AG10803 (cell line): ENCODE measurements around the gene BCAS3.
A peak's percentile ranks its signal among the peaks of the same experiment; 100 is the strongest.

Experiments used
- DNase-seq: peaks from one replicate; pipeline ENCODE4 v3.0.0; 2010; ENCODE audit warnings: low read depth
- H3K4me3 ChIP-seq: 2 replicates; pipeline ENCODE4 v1.5.1; 2011; ENCODE audit warnings: mild to moderate bottlenecking, low read length, control low read depth
- CTCF ChIP-seq: conservative IDR thresholded peaks from 2 replicates; pipeline ENCODE4 v1.5.1; 2011; ENCODE audit warnings: mild to moderate bottlenecking, low read length, control low read depth, inconsistent platforms

BCAS3 gene

DNA sequence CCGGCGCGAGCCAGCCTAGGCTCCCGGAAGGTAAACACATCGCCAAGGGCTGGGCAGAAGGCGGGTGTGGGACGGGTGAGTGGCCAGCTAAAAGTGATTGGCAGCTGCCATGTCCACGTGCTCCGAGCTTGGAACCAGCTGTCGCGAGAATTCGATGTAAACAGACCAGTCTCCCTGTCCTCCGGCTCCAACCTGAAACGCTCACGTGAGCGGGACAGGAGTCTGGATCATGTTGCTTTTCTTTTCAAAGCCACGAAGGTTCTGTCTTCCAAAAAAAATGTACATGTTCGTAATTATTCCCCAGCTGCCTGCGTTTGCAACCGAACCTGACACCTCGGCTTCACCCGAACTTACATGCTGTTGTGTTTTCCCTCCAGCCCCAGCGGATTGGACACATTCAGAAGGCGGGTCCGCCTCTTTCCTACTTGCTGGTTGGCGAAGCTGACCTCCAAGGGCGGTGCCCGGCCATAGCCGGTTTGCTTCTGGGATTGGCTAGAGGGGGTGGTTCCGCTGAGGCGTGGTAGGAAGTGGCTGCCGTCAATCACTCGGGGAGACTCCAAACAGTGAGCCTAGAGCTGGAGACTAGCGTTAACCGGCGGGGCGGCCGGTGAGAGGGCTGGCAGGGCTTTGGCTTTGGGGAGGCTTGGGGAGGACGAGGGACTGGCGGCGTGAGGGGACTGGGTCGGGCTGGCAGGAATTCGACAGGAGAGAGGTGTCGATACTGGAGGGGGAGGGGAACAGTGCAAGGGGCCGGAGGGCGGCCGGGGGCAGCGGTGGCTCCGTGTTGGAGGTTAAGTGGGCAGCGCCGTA, at the start of gene BCAS3:
Gene BCAS3, plus strand, starts transcription at position 544 of the 810 bp plus-strand sequence.
- TF ChIP-seq CTCF, result no peak
- peak within 1 kb of the TSS; percentile 88 for H3K4me3 ChIP-seq
- peak; percentile 99 for DNase-seq

DNA sequence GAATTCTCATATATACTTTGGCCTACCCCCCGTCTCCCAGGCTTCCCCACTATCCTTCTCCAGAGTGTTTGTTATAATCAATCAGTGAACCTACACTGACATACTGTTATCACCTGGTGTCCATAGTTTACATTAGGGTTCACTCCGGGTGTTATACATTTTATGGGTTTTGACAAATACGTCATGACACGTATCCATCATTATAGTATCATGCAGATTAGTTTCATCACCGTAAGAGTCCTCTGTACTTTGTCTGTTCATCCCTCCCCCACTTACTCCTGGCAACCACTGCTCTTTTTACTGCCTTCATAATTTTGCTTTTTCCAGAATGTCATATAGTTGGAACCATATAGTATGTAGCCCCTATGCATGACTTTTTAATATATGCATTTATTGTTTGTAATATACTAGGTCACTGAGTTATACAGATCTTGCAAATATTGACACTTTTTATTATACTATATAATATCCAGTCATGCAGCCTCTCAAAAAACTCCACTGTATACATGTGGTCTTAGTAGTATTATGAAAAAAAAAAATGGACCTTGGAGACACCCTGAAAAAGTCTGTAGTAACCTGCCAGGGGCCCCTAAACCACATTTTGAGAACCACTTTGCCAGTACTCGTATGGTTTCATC, 49.3 kb upstream of the BCAS3 start:
- no peak overlapping the region for H3K4me3 ChIP-seq
- no peak for TF ChIP-seq CTCF
- no peak for DNase-seq

DNA sequence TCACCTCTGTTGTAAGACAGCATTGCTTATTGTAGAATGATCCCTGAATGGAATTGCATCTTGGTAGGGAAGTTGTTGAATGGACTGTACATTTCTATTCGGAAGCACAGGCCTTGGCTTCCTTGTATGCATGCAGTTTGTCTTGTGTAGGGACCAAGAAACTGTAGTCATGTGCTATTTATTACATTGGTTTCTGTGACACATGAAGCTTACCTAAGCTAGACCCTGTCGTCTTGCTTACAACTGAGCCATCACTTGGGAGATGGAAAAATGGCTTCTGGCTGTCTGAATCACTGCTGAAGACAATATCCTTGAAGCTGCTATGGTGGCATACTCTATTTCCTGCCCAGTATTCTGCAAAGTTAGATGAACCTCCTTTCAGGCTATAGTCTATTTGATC, 48.5 kb upstream of the BCAS3 start:
- no peak overlapping the region for H3K4me3 ChIP-seq
- no peak for TF ChIP-seq CTCF
- no peak for DNase-seq

DNA sequence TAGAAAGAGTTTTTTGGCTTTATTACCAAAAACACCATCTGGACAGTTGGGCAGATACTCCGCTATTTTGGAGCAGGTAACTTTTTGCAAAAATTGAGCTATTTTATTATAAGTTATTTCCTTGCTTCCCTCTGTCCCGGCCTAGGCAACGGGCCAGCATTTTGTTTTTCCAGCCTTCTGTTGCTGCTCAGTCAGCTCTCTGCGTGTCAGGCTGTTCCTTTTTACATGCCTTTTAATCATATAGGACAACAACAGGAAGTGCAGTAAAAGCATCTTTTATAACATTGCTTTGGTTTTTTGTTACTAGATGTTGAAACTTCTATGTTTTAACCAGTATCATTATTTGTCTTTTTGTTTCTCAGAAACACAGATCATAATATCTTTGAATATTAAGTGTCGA, 47.3 kb upstream of the BCAS3 start:
- DNase-seq, result no peak
- no peak overlapping the region for H3K4me3 ChIP-seq
- no peak for TF ChIP-seq CTCF

GRCh38 chr17:60631119-60631518, 46.5 kb upstream of the BCAS3 start:
- DNase-seq, result no peak
- H3K4me3 ChIP-seq, result no peak overlapping the region
- TF ChIP-seq CTCF, result no peak

DNA sequence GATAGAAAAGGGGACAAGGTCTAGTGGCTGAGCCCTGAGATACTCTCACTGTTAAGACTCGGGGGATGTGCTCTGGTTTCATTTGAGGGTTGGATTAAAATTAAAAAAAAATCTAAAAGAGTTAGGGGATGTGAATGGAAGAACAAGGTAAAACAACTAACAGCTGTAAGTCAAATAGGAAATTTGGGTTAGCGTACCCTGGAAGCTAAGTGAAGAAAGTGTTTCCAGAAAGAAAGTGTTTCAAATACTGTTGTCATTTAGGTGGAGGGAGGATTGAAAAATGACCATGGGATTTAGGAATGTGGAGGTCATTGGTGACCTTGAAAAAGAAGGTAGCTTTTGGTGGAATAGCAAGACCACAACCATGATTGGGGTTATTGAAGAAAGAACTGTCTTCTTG, 40.0 kb upstream of the BCAS3 start:
- no peak overlapping the region for H3K4me3 ChIP-seq
- no peak for TF ChIP-seq CTCF
- no peak for DNase-seq

DNA sequence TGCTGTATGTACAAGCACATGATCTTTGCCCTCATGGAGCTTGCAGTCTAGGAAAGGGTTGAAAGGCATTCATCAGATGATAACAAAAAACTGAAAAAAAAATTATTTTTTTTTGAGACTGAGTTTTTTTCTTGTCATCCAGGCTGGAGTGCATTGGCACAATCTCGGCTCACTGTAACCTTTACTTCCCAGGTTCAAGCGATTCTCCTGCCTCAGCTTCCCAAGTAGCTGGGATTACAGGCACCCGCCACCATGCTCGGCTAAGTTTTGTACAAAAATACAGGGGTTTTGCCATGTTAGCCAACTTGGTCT, 38.7 kb upstream of the BCAS3 start:
- no peak for DNase-seq
- H3K4me3 ChIP-seq, result no peak overlapping the region
- no peak for TF ChIP-seq CTCF
